Sigmoid colon (tissue), 4 donors: ENCODE data around the gene NRXN3.

Experiments
- EP300 ChIP-seq, 4 donors: sonication (generic); formaldehyde crosslinking; IDR thresholded peaks; one replicate each; pipeline ENCODE4 v1.6.1; 2017; ENCODE audit warnings: antibody characterized with exemption in 4 of 4
- POLR2AphosphoS5 ChIP-seq, 4 donors: sonication (generic); formaldehyde crosslinking; IDR thresholded peaks; one replicate each; pipeline ENCODE4 v1.6.1; 2017; ENCODE audit warnings: antibody characterized with exemption in 4 of 4
- TF ChIP-seq, protein P1 (sequence below), 4 experiments: fragments of 450-650 bp in 3 of 4; fragments of 200-600 bp in 1 of 4; IDR thresholded peaks; one replicate each; pipeline ENCODE4 v1.5.1; 2016 to 2019; ENCODE audit warnings: antibody characterized with exemption in 4 of 4, mild to moderate bottlenecking in 3 of 4, moderate library complexity in 2 of 4

GRCh38 chr14:79334272-79334671, 1164.1 kb downstream of the NRXN3 start:
- TF ChIP-seq, protein P1, sequence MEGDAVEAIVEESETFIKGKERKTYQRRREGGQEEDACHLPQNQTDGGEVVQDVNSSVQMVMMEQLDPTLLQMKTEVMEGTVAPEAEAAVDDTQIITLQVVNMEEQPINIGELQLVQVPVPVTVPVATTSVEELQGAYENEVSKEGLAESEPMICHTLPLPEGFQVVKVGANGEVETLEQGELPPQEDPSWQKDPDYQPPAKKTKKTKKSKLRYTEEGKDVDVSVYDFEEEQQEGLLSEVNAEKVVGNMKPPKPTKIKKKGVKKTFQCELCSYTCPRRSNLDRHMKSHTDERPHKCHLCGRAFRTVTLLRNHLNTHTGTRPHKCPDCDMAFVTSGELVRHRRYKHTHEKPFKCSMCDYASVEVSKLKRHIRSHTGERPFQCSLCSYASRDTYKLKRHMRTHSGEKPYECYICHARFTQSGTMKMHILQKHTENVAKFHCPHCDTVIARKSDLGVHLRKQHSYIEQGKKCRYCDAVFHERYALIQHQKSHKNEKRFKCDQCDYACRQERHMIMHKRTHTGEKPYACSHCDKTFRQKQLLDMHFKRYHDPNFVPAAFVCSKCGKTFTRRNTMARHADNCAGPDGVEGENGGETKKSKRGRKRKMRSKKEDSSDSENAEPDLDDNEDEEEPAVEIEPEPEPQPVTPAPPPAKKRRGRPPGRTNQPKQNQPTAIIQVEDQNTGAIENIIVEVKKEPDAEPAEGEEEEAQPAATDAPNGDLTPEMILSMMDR (IDR thresholded peaks at IDR 0.05), result no peak
- TF ChIP-seq EP300 (IDR thresholded peaks at IDR 0.05) (no peak), POLR2AphosphoS5 (IDR thresholded peaks at IDR 0.05) (no peak)
